HCT116 (cell line): Measurements from ENCODE around the gene KRTAP10-9. TPM values are rescaled to one million over a fixed set of nuclear protein-coding genes. Genes with fewer than 3 reads are reported as not detected.

ENCODE experiments used
- ATAC-seq: fragments of 200-7000 bp; cut with Tn5 transposase; 2 replicates; pipeline ENCODE4 v1.9.1; 2020; ENCODE audit warnings: mild to moderate bottlenecking, moderate library complexity
- BruUV-seq: library from RNA; stranded (reverse); fragments of 400-500 nt; replicated peaks from 2 replicates; lab custom pipeline; 2021; lab: Mats Ljungman, UMichigan
- CTCF ChIA-PET: fragments of 300-600 bp; sonication (Branson Sonifier 250); formaldehyde crosslinking; loops from one replicate; lab custom pipeline; 2021; ENCODE audit warnings: antibody characterized with exemption; lab: Charles Lee
- POLR2A ChIA-PET: fragments of 300-600, 350-600 bp; sonication (Branson Sonifier 250); formaldehyde crosslinking; loops from one replicate; lab custom pipeline; 2021; ENCODE audit warnings: antibody characterized with exemption; lab: Charles Lee
- RAD21 ChIA-PET, 2 experiments: fragments of 300-600 bp; sonication (Branson Sonifier 250); formaldehyde crosslinking; loops; one replicate each; lab custom pipeline; 2023; ENCODE audit warnings: low total read pairs in 2 of 2; ENCODE audit not compliant: uncharacterized antibody in 2 of 2, unreplicated experiment in 2 of 2, low non-redundant PET in 1 of 2; lab: Charles Lee
- DNase-seq: peaks from one replicate; pipeline ENCODE4 v3.0.0-alpha.2; 2010; ENCODE audit warnings: low read depth, low spot score
- H2AFZ ChIP-seq: fragments of 200-600 bp; shearing (Covaris generic), sonication (generic); 2 replicates; pipeline ENCODE4 v1.6.1; 2017; ENCODE audit warnings: low read depth, mixed run types, mixed read lengths, antibody characterized with exemption, low read length; ENCODE audit not compliant: poor library complexity, severe bottlenecking
- H3K27ac ChIP-seq: 2 replicates; pipeline ENCODE4 v1.5.1; 2012; ENCODE audit warnings: low read depth, low read length
- H3K27me3 ChIP-seq: fragments of 200-600 bp; sonication (generic); 2 replicates; pipeline ENCODE4 v1.6.1; 2016; ENCODE audit warnings: mixed run types, low read length, mixed read lengths; ENCODE audit not compliant: insufficient read depth
- H3K36me3 ChIP-seq, 2 experiments: fragments of 200-500 bp in 1 of 2; fragments of 200-600 bp in 1 of 2; sonication (Bioruptor generic) in 1 of 2; sonication (generic) in 1 of 2; 2 replicates each; pipeline versions ENCODE4 v1.5.1 to v1.6.1; 2014 to 2016; ENCODE audit warnings: low read length in 2 of 2, inconsistent platforms in 1 of 2, mixed read lengths in 1 of 2, mixed run types in 1 of 2; ENCODE audit not compliant: insufficient read depth in 2 of 2, control insufficient read depth in 1 of 2
- H3K4me1 ChIP-seq, 2 experiments: fragments of 200-600 bp in 1 of 2; sonication (generic) in 1 of 2; 2 replicates each; pipeline versions ENCODE4 v1.5.1 to v1.6.1; 2012 to 2017; ENCODE audit warnings: low read length in 2 of 2, inconsistent platforms in 1 of 2, mild to moderate bottlenecking in 1 of 2, mixed read lengths in 1 of 2, mixed run types in 1 of 2, moderate library complexity in 1 of 2; ENCODE audit not compliant: insufficient read depth in 2 of 2, control insufficient read depth in 1 of 2
- H3K4me2 ChIP-seq: fragments of 200-600 bp; sonication (generic); 2 replicates; pipeline ENCODE4 v1.6.1; 2017; ENCODE audit warnings: mixed run types, low read length, mixed read lengths
- H3K4me3 ChIP-seq, 2 experiments: fragments of 200-600 bp in 1 of 2; sonication (generic) in 1 of 2; replicated peaks in 1 of 2; 2 replicates each; pipeline ENCODE4 v1.5.1; 2011 to 2016; ENCODE audit warnings: low read length in 2 of 2, control low read depth in 1 of 2, low read depth in 1 of 2, mild to moderate bottlenecking in 1 of 2, mixed read lengths in 1 of 2, mixed run types in 1 of 2
- H3K79me2 ChIP-seq: fragments of 200-600 bp; sonication (generic); 2 replicates; pipeline ENCODE4 v1.6.1; 2017; ENCODE audit warnings: mild to moderate bottlenecking, mixed run types, low read length, moderate library complexity, mixed read lengths; ENCODE audit not compliant: insufficient read depth
- H3K9ac ChIP-seq: fragments of 200-600 bp; sonication (generic); 2 replicates; pipeline ENCODE4 v1.6.1; 2016; ENCODE audit warnings: low read length, mixed read lengths
- H3K9me2 ChIP-seq: fragments of 200-600 bp; sonication (generic), shearing (Covaris generic); 2 replicates; pipeline ENCODE4 v1.6.1; 2017; ENCODE audit warnings: mixed run types, mild to moderate bottlenecking, moderate library complexity; ENCODE audit not compliant: insufficient read depth
- H3K9me3 ChIP-seq, 2 experiments: fragments of 200-500 bp in 1 of 2; fragments of 200-600 bp in 1 of 2; sonication (Bioruptor generic) in 1 of 2; sonication (generic) in 1 of 2; 2 replicates each; pipeline ENCODE4 v1.6.1; 2014 to 2017; ENCODE audit warnings: low read length in 2 of 2, mixed read lengths in 2 of 2, inconsistent platforms in 1 of 2, low read depth in 1 of 2, mild to moderate bottlenecking in 1 of 2, mixed run types in 1 of 2, moderate library complexity in 1 of 2; ENCODE audit not compliant: control insufficient read depth in 1 of 2, insufficient read depth in 1 of 2
- H4K20me1 ChIP-seq: fragments of 200-600 bp; sonication (generic), shearing (Covaris generic); 2 replicates; pipeline ENCODE4 v1.6.1; 2017; ENCODE audit warnings: mixed run types, mild to moderate bottlenecking, moderate library complexity; ENCODE audit not compliant: insufficient read depth
- CEBPB ChIP-seq: IDR thresholded peaks from 2 replicates; pipeline ENCODE4 v1.6.1; 2012; ENCODE audit warnings: low read depth
- CTCF ChIP-seq, 3 experiments: fragments of 200-600 bp in 1 of 3; sonication (generic) in 1 of 3; IDR thresholded peaks in 2 of 3; conservative IDR thresholded peaks in 1 of 3; 2 replicates each; pipeline ENCODE4 v1.5.1; 2012 to 2017; ENCODE audit warnings: low read depth in 2 of 3, low read length in 2 of 3, antibody characterized with exemption in 1 of 3, borderline replicate concordance in 1 of 3, control low read depth in 1 of 3, mild to moderate bottlenecking in 1 of 3, mixed read lengths in 1 of 3, mixed run types in 1 of 3, moderate library complexity in 1 of 3; ENCODE audit not compliant: insufficient read depth in 1 of 3
- EGR1 ChIP-seq: IDR thresholded peaks from 2 replicates; pipeline ENCODE4 v1.6.1; 2012; ENCODE audit warnings: low read depth
- ELF1 ChIP-seq: IDR thresholded peaks from 2 replicates; pipeline ENCODE4 v1.6.1; 2012; ENCODE audit warnings: low read depth, borderline replicate concordance
- EZH2 ChIP-seq: fragments of 200-600 bp; sonication (generic); IDR thresholded peaks from 2 replicates; pipeline ENCODE4 v1.6.1; 2017; ENCODE audit warnings: antibody characterized with exemption, mixed run types
- MAX ChIP-seq: IDR thresholded peaks from 2 replicates; pipeline ENCODE4 v1.6.1; 2012
- REST ChIP-seq: IDR thresholded peaks from 2 replicates; pipeline ENCODE4 v1.6.1; 2012; ENCODE audit warnings: low read depth
- SP1 ChIP-seq: IDR thresholded peaks from 2 replicates; pipeline ENCODE4 v1.6.1; 2012; ENCODE audit warnings: low read depth
- TCF7L2 ChIP-seq: IDR thresholded peaks from 2 replicates; pipeline ENCODE4 v1.7.0; 2011; ENCODE audit warnings: borderline replicate concordance, inconsistent platforms; ENCODE audit not compliant: insufficient read depth, insufficient read length; ENCODE audit errors: extremely low read depth
- YY1 ChIP-seq: IDR thresholded peaks from 2 replicates; pipeline ENCODE4 v1.6.1; 2011; ENCODE audit warnings: low read length, low read depth, moderate library complexity, mild to moderate bottlenecking; ENCODE audit not compliant: insufficient replicate concordance; ENCODE audit errors: extremely low read depth
- ZFX ChIP-seq: fragments of 450-650 bp; IDR thresholded peaks from 2 replicates; pipeline ENCODE4 v1.6.1; 2017
- ZNF274 ChIP-seq: fragments of 200-500 bp; sonication (Bioruptor generic); IDR thresholded peaks from 2 replicates; pipeline ENCODE4 v1.6.1; 2014; ENCODE audit warnings: mild to moderate bottlenecking, low read depth, low read length, inconsistent platforms
- intact Hi-C: fragments of 100-400 bp; cut with micrococcal nuclease; formaldehyde crosslinking; loops from 2 replicates; pipeline ENCODE4 v1.10.0; 2022
- total RNA-seq: library from RNA; stranded (reverse); gene quantifications from one replicate; pipeline ENCODE4 v1.2.1, GENCODE V29; 2021; ENCODE audit not compliant: unreplicated experiment

Gene KRTAP10-9
- total RNA-seq, 1 experiment from 2014 or later = not detected

GRCh38 chr21:44598061-44598460 is 28.8 kb upstream of the KRTAP10-9 start:
- ATAC-seq (no peak), DNase-seq (no peak)
- no TSS peak for BruUV-seq
- ChIA-PET POLR2A (no interaction called here), RAD21 (no interaction called here), CTCF (no interaction called here)
- no peak for TF ChIP-seq SP1
- TF ChIP-seq ZFX = no peak
- no peak for TF ChIP-seq EZH2
- Histone ChIP-seq H3K27me3 (no peaks in the 10 kb centered on the region), H3K36me3 (no peaks in the 10 kb centered on the region), H3K9me3 (no peaks in the 10 kb centered on the region), H4K20me1 (no peaks in the 10 kb centered on the region), H3K79me2 (no peaks in the 10 kb centered on the region), H3K27ac (no peak overlapping the region), H3K4me2 (no peak overlapping the region), H3K9ac (no peak overlapping the region), H3K9me2 (no peaks in the 10 kb centered on the region), H3K4me1 (peaks cover 0 to 3% of the 10 kb centered on the region in 2 experiments; a peak in 1 of 4 replicates), H3K4me3 (no peak overlapping the region), H2AFZ (no peak overlapping the region)
- intact Hi-C loops = no loop called here

GRCh38 chr21:44599264-44600029 is 27.4 kb upstream of the KRTAP10-9 start:
- Histone ChIP-seq H3K9ac (no peak overlapping the region), H3K9me3 (no peaks in the 10 kb centered on the region), H3K79me2 (no peaks in the 10 kb centered on the region), H3K27me3 (peaks cover 9% of the 10 kb centered on the region; the same call in 1 of the 2 replicates), H3K9me2 (no peaks in the 10 kb centered on the region), H3K27ac (no peak overlapping the region), H3K36me3 (no peaks in the 10 kb centered on the region), H4K20me1 (no peaks in the 10 kb centered on the region), H3K4me1 (peaks cover 0 to 3% of the 10 kb centered on the region in 2 experiments; a peak in 1 of 4 replicates), H3K4me2 (no peak overlapping the region), H3K4me3 (no peak overlapping the region), H2AFZ (no peak overlapping the region)
- intact Hi-C loops = no loop called here
- DNase-seq (no peak), ATAC-seq (no peak)
- ChIA-PET RAD21 (no interaction called here), POLR2A (no interaction called here), CTCF (no interaction called here)
- BruUV-seq = no TSS peak
- TF ChIP-seq MAX (no peak), CEBPB (no peak), ZFX (no peak), TCF7L2 (no peak), CTCF (IDR thresholded peaks at IDR 0.05 in 2 of 3, conservative IDR thresholded peaks at IDR 0.05 in 1 of 3; ENCODE audit: borderline replicate concordance in 1 of 3, insufficient read depth in 1 of 3, low read depth in 2 of 3, low read length in 2 of 3) (no peak), ZNF274 (no peak), REST (no peak), YY1 (no peak), ELF1 (no peak), EGR1 (no peak)
